ENCODE results near the gene WDFY4. TPM values are rescaled to one million over a fixed set of nuclear protein-coding genes. Genes with fewer than 3 reads are reported as not detected.

The WDFY4 gene
- total and polyA plus RNA-seq, 9 of the 15 experiments (the other 6 are each of a cell fraction or from before 2014, with no cell fraction given) = 0.01 to 0.02 (median 0.01) TPM; not detected in 6

DNA sequence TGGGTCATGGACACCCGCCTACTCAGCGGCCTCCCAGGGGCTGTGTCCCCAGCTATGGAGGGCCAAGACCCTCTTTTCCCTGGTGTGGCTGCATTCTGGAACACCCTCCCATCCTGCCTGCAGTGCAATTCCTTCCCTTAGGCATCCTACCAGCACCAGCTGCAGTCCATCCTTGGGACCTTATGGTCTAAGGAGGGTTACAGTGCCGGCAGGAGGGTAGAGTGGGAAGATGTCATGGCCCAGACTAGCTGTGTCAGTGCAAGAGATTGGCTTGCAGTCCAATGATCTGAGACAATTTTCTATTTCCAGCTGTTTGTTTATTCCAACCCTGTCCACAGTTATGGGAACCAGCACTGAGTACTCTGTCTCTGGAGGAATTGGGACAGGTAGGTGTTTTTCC, 92.4 kb downstream of the WDFY4 start:
- DNase-seq (ENCODE audit: extremely low read depth in 1 of 4, low spot score in 3 of 4) (no peak), FAIRE-seq (no peak), ATAC-seq (no peak)
- BruUV-seq (replicated peaks) = no TSS peak
- Histone ChIP-seq H3K9me1 (ENCODE audit: control insufficient read depth, insufficient read depth, low read length) (no peaks in the 10 kb centered on the region), H3K27me3 (ENCODE audit: control insufficient read depth in 2 of 2, insufficient read depth in 2 of 2, low read length in 2 of 2) (peaks cover 0 to 23% of the 10 kb centered on the region in 2 experiments; a peak in 3 of 5 replicates), H4K20me1 (replicated peaks; ENCODE audit: control insufficient read depth, insufficient read depth, low read length) (no peaks in the 10 kb centered on the region), H3K27ac (ENCODE audit: extremely low read depth, low read depth, low read length) (no peak overlapping the region), H2AFZ (ENCODE audit: low read depth, low read length) (no peak overlapping the region), H3K4me3 (no peak overlapping the region), H3K9ac (ENCODE audit: insufficient read depth in 1 of 2, low read depth in 2 of 2, low read length in 2 of 2) (no peak overlapping the region), H3K36me3 (ENCODE audit: control insufficient read depth, insufficient read depth, low read length) (no peaks in the 10 kb centered on the region), H3K9me3 (replicated peaks; ENCODE audit: control insufficient read depth, insufficient read depth, low read depth, low read length) (no peaks in the 10 kb centered on the region), H3K4me1 (replicated peaks in 1 of 2; ENCODE audit: control insufficient read depth in 2 of 2, insufficient read depth in 2 of 2, low read length in 2 of 2) (peaks cover 0 to 8% of the 10 kb centered on the region in 2 experiments; a peak in 3 of 5 replicates), H3K79me2 (ENCODE audit: control insufficient read depth, insufficient read depth, low read length) (no peaks in the 10 kb centered on the region), H3K4me2 (ENCODE audit: insufficient read depth, low read length) (no peak overlapping the region)
- CTCF ChIA-PET (ENCODE audit: low intra/inter-chr PET ratio) = no interaction called here
- intact Hi-C loops (cut with micrococcal nuclease) = no loop called here
- 0% methylated on average over 3 of the region's 3 CpGs for WGBS (ENCODE audit: insufficient coverage, low coverage, missing lambda C conversion rate)
- in situ Hi-C loops (cut with MboI) = no loop called here
- TF ChIP-seq ZNF324 (CRISPR knock-in tag; IDR thresholded peaks at IDR 0.05) = no peak
- POLR2A ChIA-PET = interaction anchor here (1.3 kb wide), 1 partner anchor 41 kb away, joined by 3 read pairs; no protein-coding TSS in a partner anchor

DNA sequence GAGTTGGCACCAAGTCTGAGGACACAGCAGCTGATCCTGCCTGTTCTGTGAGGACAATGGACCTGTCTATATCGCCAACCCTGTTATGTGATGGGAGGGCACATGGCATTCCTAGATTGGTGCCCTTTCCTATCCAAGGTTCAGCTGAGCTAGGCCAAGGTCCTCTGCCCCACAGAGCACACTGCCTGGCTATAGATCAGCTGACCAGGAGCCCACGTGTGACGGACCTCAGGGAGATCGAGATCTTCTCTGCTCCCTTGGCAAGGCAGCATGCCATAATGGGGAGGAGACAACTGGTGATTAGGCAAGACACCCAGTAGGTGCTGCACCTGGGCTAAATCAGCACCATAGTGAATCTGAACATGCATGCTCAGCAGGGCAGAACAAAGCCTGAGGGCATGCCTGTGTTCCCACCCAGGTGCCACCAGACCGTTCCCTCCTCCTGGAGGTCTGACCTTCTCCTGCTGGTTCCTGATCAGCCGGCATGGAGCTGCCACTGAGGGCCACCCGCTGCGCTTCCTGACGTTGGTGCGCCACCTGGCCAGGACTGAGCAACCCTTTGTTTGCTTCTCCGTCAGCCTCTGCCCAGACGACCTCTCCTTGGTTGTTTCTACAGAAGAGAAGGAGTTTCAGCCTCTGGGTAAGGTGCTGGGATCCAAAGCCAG, 93.7 kb downstream of the WDFY4 start:
- no peak overlapping the region for H2AFZ ChIP-seq (ENCODE audit: low read depth, low read length)
- no peaks in the 10 kb centered on the region for H3K9me1 ChIP-seq (ENCODE audit: control insufficient read depth, insufficient read depth, low read length)
- CTCF ChIA-PET (ENCODE audit: low intra/inter-chr PET ratio) = no interaction called here
- BruUV-seq (replicated peaks) = no TSS peak
- peaks cover 0 to 8% of the 10 kb centered on the region in 2 experiments; a peak in 3 of 5 replicates for H3K4me1 ChIP-seq (replicated peaks in 1 of 2; ENCODE audit: control insufficient read depth in 2 of 2, insufficient read depth in 2 of 2, low read length in 2 of 2)
- POLR2A ChIA-PET = interaction anchor here (0.6 kb wide), 1 partner anchor 101 kb away, joined by 7 read pairs; no protein-coding TSS in a partner anchor
- no peaks in the 10 kb centered on the region for H3K36me3 ChIP-seq (ENCODE audit: control insufficient read depth, insufficient read depth, low read length)
- DNase-seq (ENCODE audit: extremely low read depth in 1 of 4, low spot score in 3 of 4) (no peak), ATAC-seq (no peak), FAIRE-seq (no peak)
- TF ChIP-seq BRF1 (IDR thresholded peaks at IDR 0.05; ENCODE audit: borderline replicate concordance, extremely low read depth, insufficient read length) (no peak), SMARCA5 (IDR thresholded peaks at IDR 0.05) (no peak), ZNF12 (CRISPR knock-in tag; IDR thresholded peaks at IDR 0.05) (no peak), ZNF583 (CRISPR knock-in tag; IDR thresholded peaks at IDR 0.05) (no peak), ZBTB26 (CRISPR knock-in tag; IDR thresholded peaks at IDR 0.05) (no peak), XRCC4 (IDR thresholded peaks at IDR 0.05; ENCODE audit: extremely low read depth, insufficient read depth, insufficient read length) (no peak), MAFF (IDR thresholded peaks at IDR 0.05; ENCODE audit: low read length) (no peak), ELK1 (CRISPR knock-in tag; IDR thresholded peaks at IDR 0.05) (no peak)
- no peaks in the 10 kb centered on the region for H3K9me3 ChIP-seq (replicated peaks; ENCODE audit: control insufficient read depth, insufficient read depth, low read depth, low read length)
- H3K79me2 ChIP-seq (ENCODE audit: control insufficient read depth, insufficient read depth, low read length) = no peaks in the 10 kb centered on the region
- intact Hi-C loops (cut with micrococcal nuclease) = no loop called here
- in situ Hi-C loops (cut with MboI) = no loop called here
- H3K4me2 ChIP-seq (ENCODE audit: insufficient read depth, low read length) = no peak overlapping the region
- H3K27me3 ChIP-seq (ENCODE audit: control insufficient read depth in 2 of 2, insufficient read depth in 2 of 2, low read length in 2 of 2) = peaks cover 0 to 21% of the 10 kb centered on the region in 2 experiments; a peak in 3 of 5 replicates
- no peak overlapping the region for H3K9ac ChIP-seq (ENCODE audit: insufficient read depth in 1 of 2, low read depth in 2 of 2, low read length in 2 of 2)
- no peak overlapping the region for H3K4me3 ChIP-seq
- no peak overlapping the region for H3K27ac ChIP-seq (ENCODE audit: extremely low read depth, low read depth, low read length)
- no peaks in the 10 kb centered on the region for H4K20me1 ChIP-seq (replicated peaks; ENCODE audit: control insufficient read depth, insufficient read depth, low read length)
- 0% methylated on average over 12 of the region's 12 CpGs for WGBS (ENCODE audit: insufficient coverage, low coverage, missing lambda C conversion rate)
